Raji (cell line): ENCODE data around the gene SLC25A45.

Experiments
- POLR2A ChIP-seq: IDR thresholded peaks from 2 replicates; pipeline ENCODE4 v1.6.1; 2011; ENCODE audit warnings: low read depth, low read length, control low read depth; ENCODE audit not compliant: insufficient read depth

Gene SLC25A45

GRCh38 chr11:65353376-65353775 is 29.1 kb downstream of the SLC25A45 start:
- no peak for TF ChIP-seq POLR2A

GRCh38 chr11:65352783-65353182 is 29.7 kb downstream of the SLC25A45 start:
- no peak for TF ChIP-seq POLR2A

GRCh38 chr11:65351511-65351910 is 30.9 kb downstream of the SLC25A45 start:
- no peak for TF ChIP-seq POLR2A

- no peak for TF ChIP-seq POLR2A
These were observed 40.6 kb downstream of the SLC25A45 start for GRCh38 chr11:65341856-65342255.

GRCh38 chr11:65340226-65340625 is 42.2 kb downstream of the SLC25A45 start:
- no peak for TF ChIP-seq POLR2A

- TF ChIP-seq POLR2A, result no peak
These were observed 43.8 kb downstream of the SLC25A45 start for GRCh38 chr11:65338676-65339075.

- no peak for TF ChIP-seq POLR2A
These were observed 47.6 kb downstream of the SLC25A45 start for GRCh38 chr11:65334696-65335295.

- TF ChIP-seq POLR2A, result no peak
These were observed 51.9 kb downstream of the SLC25A45 start for GRCh38 chr11:65330544-65330943.

- TF ChIP-seq POLR2A, result peak; percentile 36; the same call in 1 of the 2 replicates
These were observed 52.5 kb downstream of the SLC25A45 start for GRCh38 chr11:65329944-65330403.

- TF ChIP-seq POLR2A, result no peak
These were observed 53.0 kb downstream of the SLC25A45 start for GRCh38 chr11:65329478-65329877.

GRCh38 chr11:65327021-65327420 is 55.4 kb downstream of the SLC25A45 start:
- TF ChIP-seq POLR2A, result no peak

- no peak for TF ChIP-seq POLR2A
These were observed 57.0 kb downstream of the SLC25A45 start for GRCh38 chr11:65325435-65325834.
